ENCODE measurements around the gene BCL11B. TPM values are rescaled to one million over a fixed set of nuclear protein-coding genes. Genes with fewer than 3 reads are reported as not detected.

BCL11B gene
- total RNA-seq, 4 donors from 2014 or later: under 0.01 to 1.1 (median 0.39) TPM

DNA sequence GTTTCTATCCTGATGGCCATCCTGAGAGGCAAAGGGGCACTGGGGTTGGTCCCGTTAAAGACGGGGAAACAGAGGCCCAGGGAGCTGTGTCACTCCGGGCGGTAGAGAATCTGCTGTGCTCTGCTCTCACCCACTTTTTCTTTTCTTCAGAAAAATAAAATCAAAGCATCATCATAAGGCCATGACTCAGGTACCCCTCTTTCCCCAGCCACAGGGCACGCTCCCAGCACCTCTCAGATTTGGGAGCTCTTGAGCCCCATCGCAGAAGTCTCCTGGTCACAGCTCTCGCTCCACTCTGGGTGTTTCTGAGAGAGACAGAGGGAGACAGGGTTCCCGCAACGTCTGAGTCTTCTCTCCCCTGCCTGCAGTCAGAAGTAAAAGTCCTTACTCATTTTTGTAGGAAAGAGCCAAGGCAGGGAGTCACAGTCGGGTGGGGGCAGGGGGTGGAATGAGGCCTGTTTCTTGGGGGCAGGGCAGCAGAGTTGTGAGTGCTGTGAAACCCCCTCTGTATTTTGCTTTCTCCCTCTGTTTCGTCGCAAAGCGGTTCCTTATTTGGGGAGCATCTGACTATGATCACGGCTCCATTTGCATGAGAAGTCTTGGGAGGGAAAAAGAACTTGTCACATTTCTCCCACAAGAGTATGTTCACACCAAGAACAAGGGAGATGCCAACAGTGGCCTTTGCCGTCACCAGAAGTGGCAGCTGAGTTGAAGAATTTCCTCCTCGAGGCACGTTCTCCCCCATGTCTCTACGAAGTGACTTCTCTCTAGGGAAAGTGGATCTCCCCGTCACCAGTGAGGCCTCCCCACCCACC lies 139.0 kb downstream of the BCL11B start:
- no peak overlapping the region for H3K4me3 ChIP-seq
- H3K36me3 ChIP-seq: no peaks in the 10 kb centered on the region
- no peaks in the 10 kb centered on the region for H3K9me3 ChIP-seq
- no peak overlapping the region for H3K27ac ChIP-seq
- 70 to 75% methylated on average over 4 to 12 of the region's 19 CpGs for WGBS, 2 donors (ENCODE audit: low coverage in 1 of 2)
- no peak for ATAC-seq
- no peaks in the 10 kb centered on the region for H3K4me1 ChIP-seq
- TF ChIP-seq POLR2A (IDR thresholded peaks at IDR 0.05): no peak
- TF ChIP-seq, protein P1, sequence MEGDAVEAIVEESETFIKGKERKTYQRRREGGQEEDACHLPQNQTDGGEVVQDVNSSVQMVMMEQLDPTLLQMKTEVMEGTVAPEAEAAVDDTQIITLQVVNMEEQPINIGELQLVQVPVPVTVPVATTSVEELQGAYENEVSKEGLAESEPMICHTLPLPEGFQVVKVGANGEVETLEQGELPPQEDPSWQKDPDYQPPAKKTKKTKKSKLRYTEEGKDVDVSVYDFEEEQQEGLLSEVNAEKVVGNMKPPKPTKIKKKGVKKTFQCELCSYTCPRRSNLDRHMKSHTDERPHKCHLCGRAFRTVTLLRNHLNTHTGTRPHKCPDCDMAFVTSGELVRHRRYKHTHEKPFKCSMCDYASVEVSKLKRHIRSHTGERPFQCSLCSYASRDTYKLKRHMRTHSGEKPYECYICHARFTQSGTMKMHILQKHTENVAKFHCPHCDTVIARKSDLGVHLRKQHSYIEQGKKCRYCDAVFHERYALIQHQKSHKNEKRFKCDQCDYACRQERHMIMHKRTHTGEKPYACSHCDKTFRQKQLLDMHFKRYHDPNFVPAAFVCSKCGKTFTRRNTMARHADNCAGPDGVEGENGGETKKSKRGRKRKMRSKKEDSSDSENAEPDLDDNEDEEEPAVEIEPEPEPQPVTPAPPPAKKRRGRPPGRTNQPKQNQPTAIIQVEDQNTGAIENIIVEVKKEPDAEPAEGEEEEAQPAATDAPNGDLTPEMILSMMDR (IDR thresholded peaks at IDR 0.05): no peak
- TF ChIP-seq POLR2AphosphoS5 (IDR thresholded peaks at IDR 0.05): no peak
- TF ChIP-seq EP300 (IDR thresholded peaks at IDR 0.05): no peak
- H3K27me3 ChIP-seq: no peaks in the 10 kb centered on the region

DNA sequence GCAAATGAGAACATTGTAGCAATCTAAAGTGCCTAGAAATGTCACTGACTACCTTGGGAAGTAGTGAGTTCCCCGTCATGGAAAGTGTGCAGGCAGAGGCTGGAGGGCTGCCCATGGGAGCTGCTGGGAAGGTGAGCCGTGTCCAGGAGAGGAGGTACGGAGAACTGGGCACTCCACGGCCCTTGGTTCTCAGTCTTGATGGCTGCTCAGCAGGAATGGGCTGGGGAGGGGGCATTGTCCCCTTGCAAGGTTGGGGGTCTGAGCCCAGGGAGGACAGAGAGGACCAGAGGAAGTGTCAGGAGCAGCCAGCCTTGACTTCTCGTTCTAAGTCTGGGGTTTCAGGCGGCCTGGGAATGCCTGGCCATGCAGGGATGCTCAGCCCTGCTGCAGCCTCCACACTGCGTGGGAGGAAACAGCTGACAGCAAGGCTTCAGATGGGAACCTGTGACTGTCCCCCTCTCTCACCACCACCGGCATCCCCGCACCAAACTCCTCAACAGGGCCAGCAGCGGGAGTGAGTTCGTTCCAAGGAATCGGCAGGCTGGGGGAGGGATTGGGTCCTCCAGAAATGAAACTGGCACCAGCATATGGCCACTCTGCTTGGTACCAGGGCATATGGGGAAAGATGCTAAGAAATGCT lies 140.2 kb downstream of the BCL11B start:
- H3K27me3 ChIP-seq: no peaks in the 10 kb centered on the region
- no peak for ATAC-seq
- no peaks in the 10 kb centered on the region for H3K9me3 ChIP-seq
- no peak for TF ChIP-seq POLR2A (IDR thresholded peaks at IDR 0.05)
- no peak for TF ChIP-seq EP300 (IDR thresholded peaks at IDR 0.05)
- TF ChIP-seq, protein P1 (IDR thresholded peaks at IDR 0.05): no peak
- no peaks in the 10 kb centered on the region for H3K36me3 ChIP-seq
- H3K4me3 ChIP-seq: no peak overlapping the region
- H3K4me1 ChIP-seq: no peaks in the 10 kb centered on the region
- 20 to 98% methylated on average over 1 to 4 of the region's 12 CpGs for WGBS, 2 donors (ENCODE audit: low coverage in 1 of 2)
- H3K27ac ChIP-seq: no peak overlapping the region

DNA sequence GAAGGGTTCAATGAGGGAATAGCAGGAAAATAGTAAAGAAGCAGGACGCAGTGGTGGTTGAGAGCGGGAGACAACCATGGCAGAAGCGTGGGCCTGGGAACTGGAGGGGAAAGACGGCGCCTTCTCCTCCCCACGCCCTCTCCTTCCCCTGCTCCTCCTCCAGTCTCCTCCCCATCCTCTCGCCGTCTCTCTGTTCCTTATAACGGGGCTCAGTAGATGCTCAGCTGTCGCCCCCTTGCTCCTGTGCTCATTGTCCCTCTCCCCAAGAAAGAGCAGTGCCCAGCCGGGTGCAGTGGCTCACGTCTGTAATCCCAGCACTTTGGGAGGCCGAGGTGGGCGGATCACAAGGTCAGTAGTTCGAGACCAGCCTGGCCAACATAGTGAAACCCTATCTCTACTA lies 142.0 kb downstream of the BCL11B start:
- H3K27ac ChIP-seq: no peak overlapping the region
- no peak for TF ChIP-seq POLR2AphosphoS5 (IDR thresholded peaks at IDR 0.05)
- TF ChIP-seq EP300 (IDR thresholded peaks at IDR 0.05): no peak
- no peak for TF ChIP-seq POLR2A (IDR thresholded peaks at IDR 0.05)
- TF ChIP-seq, protein P1 (IDR thresholded peaks at IDR 0.05): no peak
- no peaks in the 10 kb centered on the region for H3K4me1 ChIP-seq
- H3K4me3 ChIP-seq: no peak overlapping the region
- no peak for ATAC-seq
- H3K36me3 ChIP-seq: no peaks in the 10 kb centered on the region
- WGBS, 2 donors (ENCODE audit: low coverage in 1 of 2): 84 to 88% methylated on average over 5 to 6 of the region's 15 CpGs
- no peaks in the 10 kb centered on the region for H3K27me3 ChIP-seq
- H3K9me3 ChIP-seq: no peaks in the 10 kb centered on the region

- H3K4me3 ChIP-seq: no peak overlapping the region
- 29 to 66% methylated on average over 1 to 10 of the region's 12 CpGs for WGBS, 2 donors (ENCODE audit: low coverage in 1 of 2)
- no peak for ATAC-seq
- H3K36me3 ChIP-seq: no peaks in the 10 kb centered on the region
- H3K27me3 ChIP-seq: no peaks in the 10 kb centered on the region
- no peak overlapping the region for H3K27ac ChIP-seq
- TF ChIP-seq POLR2AphosphoS5 (IDR thresholded peaks at IDR 0.05): no peak
- TF ChIP-seq, protein P1 (IDR thresholded peaks at IDR 0.05): no peak
- H3K4me1 ChIP-seq: no peaks in the 10 kb centered on the region
- H3K9me3 ChIP-seq: no peaks in the 10 kb centered on the region
Measured at GRCh38 chr14:99129211-99129696, 142.7 kb downstream of the BCL11B start.

DNA sequence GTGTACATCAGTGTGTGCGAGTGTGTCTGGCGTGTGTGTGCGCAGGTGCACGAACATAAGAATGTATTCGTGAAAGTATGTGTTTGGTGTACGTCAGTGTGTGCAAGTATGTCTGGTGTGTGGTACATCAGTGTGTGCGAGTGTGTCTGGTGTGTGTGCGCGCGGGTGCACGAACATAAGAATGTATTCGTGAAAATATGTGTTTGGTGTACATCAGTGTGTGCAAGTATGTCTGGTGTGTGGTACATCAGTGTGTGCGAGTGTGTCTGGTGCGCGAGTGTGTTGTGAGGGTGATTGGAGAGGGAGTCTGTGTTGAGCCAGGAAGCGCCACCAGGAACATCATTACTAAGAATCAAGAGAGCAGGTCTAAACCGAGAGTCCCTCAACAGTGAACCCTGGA lies 143.8 kb downstream of the BCL11B start:
- Histone ChIP-seq H3K36me3 (no peaks in the 10 kb centered on the region), H3K9me3 (no peaks in the 10 kb centered on the region), H3K4me1 (no peaks in the 10 kb centered on the region), H3K27me3 (no peaks in the 10 kb centered on the region), H3K4me3 (no peak overlapping the region), H3K27ac (no peak overlapping the region)
- TF ChIP-seq POLR2AphosphoS5 (IDR thresholded peaks at IDR 0.05): no peak
- TF ChIP-seq POLR2A (IDR thresholded peaks at IDR 0.05): no peak
- TF ChIP-seq EP300 (IDR thresholded peaks at IDR 0.05): no peak
- TF ChIP-seq, protein P1 (IDR thresholded peaks at IDR 0.05): no peak
- 83 to 95% methylated on average over 16 to 17 of the region's 17 CpGs for WGBS, 2 donors (ENCODE audit: low coverage in 1 of 2)
- no peak for ATAC-seq

Data from gastroesophageal sphincter (tissue), 4 donors.